ENCODE measurements around the gene MS4A12.
"Not testable (repeated sequence)": the region's sequence is repeated elsewhere in the genome, so short reads cannot be mapped to it uniquely, and the experiment has no call there.

The MS4A12 gene

DNA sequence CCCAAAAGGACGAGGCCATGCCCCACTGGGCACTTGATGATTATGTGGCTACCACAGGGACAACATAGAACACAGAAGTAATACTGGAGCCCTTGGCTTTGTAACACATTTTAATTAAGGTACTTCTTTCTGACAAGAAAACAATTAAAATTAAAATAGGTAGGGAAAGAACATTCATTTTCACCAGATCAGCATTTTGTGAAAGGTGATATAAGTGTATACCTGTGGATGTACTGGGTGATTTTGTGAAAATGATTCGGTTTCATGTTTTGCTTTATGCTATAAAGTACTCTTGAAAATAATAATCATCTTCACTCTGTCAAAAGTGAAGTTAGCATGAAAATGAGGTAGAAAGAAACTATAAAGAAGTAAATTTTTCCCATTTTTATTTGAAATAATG is 876 bp downstream of the MS4A12 start:
- H3K4me3 ChIP-seq (ENCODE audit: low read length), result no peak overlapping the region
- no peak overlapping the region for H3K9ac ChIP-seq (ENCODE audit: low read length)

DNA sequence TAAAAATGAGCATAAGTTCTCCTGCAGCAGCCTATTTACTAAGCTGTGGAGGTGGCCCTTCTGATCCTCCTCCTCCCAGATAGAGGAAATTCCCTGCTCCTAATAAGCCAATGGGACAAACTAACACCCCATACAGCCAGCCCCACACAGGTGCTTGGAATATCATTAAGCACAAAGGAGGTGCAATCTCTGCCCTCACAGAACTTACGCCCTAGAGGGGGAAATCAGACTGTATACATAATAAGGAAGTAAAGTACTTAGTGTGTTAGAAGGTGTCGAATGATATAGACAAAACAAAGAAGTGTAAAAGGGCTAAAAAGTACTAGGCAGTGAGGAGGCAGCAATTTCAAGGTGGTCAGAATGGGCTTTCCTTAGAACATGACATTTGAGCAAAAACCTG is 5.8 kb downstream of the MS4A12 start:
- Histone ChIP-seq H3K27me3 (ENCODE audit: control insufficient read depth, insufficient read depth, low read length) (no peaks in the 10 kb centered on the region), H3K4me1 (ENCODE audit: control insufficient read depth, insufficient read depth, low read length) (no peaks in the 10 kb centered on the region), H3K36me3 (ENCODE audit: control insufficient read depth, insufficient read depth, low read length) (no peaks in the 10 kb centered on the region), H3K4me3 (ENCODE audit: low read length) (no peak overlapping the region), H3K27ac (ENCODE audit: low read depth, low read length) (no peak overlapping the region), H3K9ac (ENCODE audit: low read length) (no peak overlapping the region)

More for the DNA sequence above, 876 bp downstream of the MS4A12 start:
- Histone ChIP-seq H3K4me1 (ENCODE audit: control insufficient read depth, insufficient read depth, low read length) (no peaks in the 10 kb centered on the region), H3K27ac (ENCODE audit: low read depth, low read length) (no peak overlapping the region), H3K27me3 (ENCODE audit: control insufficient read depth, insufficient read depth, low read length) (no peaks in the 10 kb centered on the region), H3K36me3 (ENCODE audit: control insufficient read depth, insufficient read depth, low read length) (no peaks in the 10 kb centered on the region)

DNA sequence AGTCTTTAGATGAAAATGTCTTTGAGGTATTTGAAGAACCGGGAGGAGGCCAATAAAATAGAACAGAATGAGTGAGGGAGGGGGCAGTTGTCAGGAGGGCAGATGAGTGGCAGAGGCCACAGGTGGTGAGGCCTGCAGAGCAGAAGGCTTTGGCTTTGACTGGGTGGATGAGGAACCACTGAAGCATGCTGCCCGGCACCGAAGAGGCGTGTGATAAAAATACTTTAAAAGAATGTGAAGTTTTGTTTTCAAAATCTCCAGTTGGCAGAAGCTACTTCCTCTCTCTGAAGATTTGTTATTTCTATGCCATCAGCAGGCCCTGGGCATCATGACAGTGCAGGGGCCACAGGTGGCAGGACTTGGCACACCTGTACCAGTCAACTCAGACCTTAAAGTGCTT is 6.3 kb downstream of the MS4A12 start:
- Histone ChIP-seq H3K27me3 (ENCODE audit: control insufficient read depth, insufficient read depth, low read length) (no peaks in the 10 kb centered on the region), H3K4me1 (ENCODE audit: control insufficient read depth, insufficient read depth, low read length) (no peaks in the 10 kb centered on the region), H3K4me3 (ENCODE audit: low read length) (no peak overlapping the region), H3K36me3 (ENCODE audit: control insufficient read depth, insufficient read depth, low read length) (no peaks in the 10 kb centered on the region), H3K9ac (ENCODE audit: low read length) (no peak overlapping the region), H3K27ac (ENCODE audit: low read depth, low read length) (no peak overlapping the region)

DNA sequence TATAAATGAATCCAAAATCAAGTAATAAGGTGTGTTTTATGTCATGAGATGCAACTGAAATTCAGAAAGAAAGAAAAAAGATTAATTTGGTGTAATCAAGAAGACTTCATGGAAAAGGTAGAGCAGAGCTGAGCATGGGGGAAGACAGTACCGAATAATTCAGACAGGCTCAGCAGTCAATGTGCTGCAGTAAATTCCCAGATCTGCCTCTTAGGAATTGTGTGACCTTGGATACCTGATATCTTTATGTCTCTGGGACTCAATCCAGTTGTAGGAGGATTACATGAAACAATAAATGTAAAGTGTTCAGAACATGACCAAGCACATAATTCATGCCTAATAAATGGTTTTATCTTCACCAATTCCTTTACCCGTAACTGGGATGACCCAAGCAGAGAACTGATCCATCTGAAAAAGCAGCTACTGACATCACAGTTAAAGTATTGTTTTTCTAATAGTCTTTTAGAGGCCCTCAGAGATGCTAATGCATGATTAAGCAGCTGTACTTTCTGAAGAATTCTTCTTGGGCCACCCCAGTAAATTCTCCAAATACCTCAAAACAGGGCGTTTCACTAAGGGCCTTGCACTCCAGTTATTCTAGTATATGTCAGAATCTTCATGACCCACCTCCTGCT is 7.8 kb downstream of the MS4A12 start:
- Histone ChIP-seq H3K4me3 (ENCODE audit: low read length) (no peak overlapping the region), H3K4me1 (ENCODE audit: control insufficient read depth, insufficient read depth, low read length) (no peaks in the 10 kb centered on the region), H3K27me3 (ENCODE audit: control insufficient read depth, insufficient read depth, low read length) (no peaks in the 10 kb centered on the region), H3K36me3 (ENCODE audit: control insufficient read depth, insufficient read depth, low read length) (no peaks in the 10 kb centered on the region), H3K27ac (ENCODE audit: low read depth, low read length) (no peak overlapping the region), H3K9ac (ENCODE audit: low read length) (no peak overlapping the region)

DNA sequence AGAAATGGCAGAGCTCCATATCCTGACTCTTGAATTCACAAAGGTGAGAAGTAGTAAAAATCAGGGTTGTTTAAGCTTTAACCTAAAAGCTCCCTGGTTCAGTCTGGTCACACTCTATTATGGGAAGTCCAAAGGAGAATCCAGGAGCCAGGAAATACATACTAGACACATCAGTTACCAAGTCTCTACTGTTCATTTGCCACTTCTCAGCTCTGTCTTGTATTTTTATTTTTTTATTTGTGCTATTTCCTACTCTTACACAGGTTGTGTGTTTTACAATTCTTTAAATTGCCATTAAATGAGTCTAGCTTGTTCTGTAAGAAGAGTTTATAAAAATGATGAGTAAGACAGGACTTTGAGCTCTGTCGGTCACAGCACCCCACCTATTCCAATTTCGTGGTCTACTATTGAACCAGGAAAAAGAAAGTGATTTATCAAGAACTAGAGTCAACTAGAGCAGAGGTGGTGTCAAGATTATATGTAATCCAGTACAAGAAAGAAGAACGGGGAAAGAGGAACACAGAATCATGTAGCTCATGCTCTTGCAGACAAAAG is 9.7 kb downstream of the MS4A12 start:
- Histone ChIP-seq H3K36me3 (ENCODE audit: control insufficient read depth, insufficient read depth, low read length) (no peaks in the 10 kb centered on the region), H3K4me3 (ENCODE audit: low read length) (no peak overlapping the region), H3K9ac (ENCODE audit: low read length) (no peak overlapping the region), H3K27ac (ENCODE audit: low read depth, low read length) (no peak overlapping the region), H3K4me1 (ENCODE audit: control insufficient read depth, insufficient read depth, low read length) (no peaks in the 10 kb centered on the region), H3K27me3 (ENCODE audit: control insufficient read depth, insufficient read depth, low read length) (no peaks in the 10 kb centered on the region)

DNA sequence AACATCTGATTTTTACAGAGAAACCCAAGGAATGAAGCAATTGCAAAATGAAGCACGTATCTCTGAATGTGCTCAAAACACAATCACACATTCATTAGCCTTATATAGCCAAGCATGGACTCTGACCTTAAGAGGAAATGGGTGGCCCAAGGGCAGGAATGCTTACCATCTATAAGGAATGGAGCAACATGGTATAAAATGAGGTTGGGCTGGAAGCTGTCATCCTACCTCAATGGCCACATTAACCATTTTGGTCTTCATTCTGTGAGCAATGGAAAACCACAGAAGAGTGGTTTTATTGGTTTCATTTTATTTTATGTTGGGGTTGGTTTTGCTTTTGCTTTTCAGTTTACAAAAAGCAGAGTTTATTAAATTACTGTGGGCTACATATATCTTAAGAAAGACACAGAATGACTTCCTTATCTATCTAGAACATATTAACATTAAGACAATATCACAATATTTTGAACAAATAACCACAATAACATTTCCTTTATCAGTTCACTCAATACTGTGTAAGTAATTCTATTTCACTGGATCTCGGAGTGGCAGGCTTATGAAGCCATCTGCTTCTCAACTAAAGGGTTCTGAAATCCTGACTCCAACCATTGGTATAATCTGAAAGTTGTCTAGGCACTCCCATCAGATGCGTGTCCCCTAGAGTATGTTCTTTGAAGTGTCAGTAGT is 11.8 kb downstream of the MS4A12 start:
- Histone ChIP-seq H3K27me3 (ENCODE audit: control insufficient read depth, insufficient read depth, low read length) (no peaks in the 10 kb centered on the region), H3K27ac (ENCODE audit: low read depth, low read length) (no peak overlapping the region), H3K9ac (ENCODE audit: low read length) (no peak overlapping the region), H3K4me3 (ENCODE audit: low read length) (no peak overlapping the region), H3K4me1 (ENCODE audit: control insufficient read depth, insufficient read depth, low read length) (no peaks in the 10 kb centered on the region), H3K36me3 (ENCODE audit: control insufficient read depth, insufficient read depth, low read length) (no peaks in the 10 kb centered on the region)

DNA sequence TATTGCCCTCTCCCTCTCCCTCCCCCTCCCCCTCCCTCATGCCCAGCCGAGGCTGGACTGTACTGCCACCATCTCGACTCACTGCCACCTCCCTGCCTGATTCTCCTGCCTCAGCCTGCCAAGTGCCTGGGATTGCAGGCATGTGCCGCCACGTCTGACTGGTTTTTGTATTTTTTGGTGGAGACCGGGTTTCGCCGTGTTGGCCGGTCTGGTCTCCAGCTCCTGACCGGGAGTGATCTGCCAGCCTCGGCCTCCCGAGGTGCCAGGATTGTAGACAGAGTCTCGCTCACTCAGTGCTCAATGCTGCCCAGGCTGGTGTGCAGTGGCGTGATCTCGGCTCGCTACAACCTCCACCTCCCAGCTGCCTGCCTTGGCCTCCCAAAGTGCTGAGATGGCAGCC is 17.0 kb downstream of the MS4A12 start:
- not testable (repeated sequence) for H3K27me3 ChIP-seq (ENCODE audit: control insufficient read depth, insufficient read depth, low read length); H3K9ac ChIP-seq (ENCODE audit: low read length); H3K36me3 ChIP-seq (ENCODE audit: control insufficient read depth, insufficient read depth, low read length); H3K4me3 ChIP-seq (ENCODE audit: low read length); H3K4me1 ChIP-seq (ENCODE audit: control insufficient read depth, insufficient read depth, low read length); H3K27ac ChIP-seq (ENCODE audit: low read depth, low read length)

DNA sequence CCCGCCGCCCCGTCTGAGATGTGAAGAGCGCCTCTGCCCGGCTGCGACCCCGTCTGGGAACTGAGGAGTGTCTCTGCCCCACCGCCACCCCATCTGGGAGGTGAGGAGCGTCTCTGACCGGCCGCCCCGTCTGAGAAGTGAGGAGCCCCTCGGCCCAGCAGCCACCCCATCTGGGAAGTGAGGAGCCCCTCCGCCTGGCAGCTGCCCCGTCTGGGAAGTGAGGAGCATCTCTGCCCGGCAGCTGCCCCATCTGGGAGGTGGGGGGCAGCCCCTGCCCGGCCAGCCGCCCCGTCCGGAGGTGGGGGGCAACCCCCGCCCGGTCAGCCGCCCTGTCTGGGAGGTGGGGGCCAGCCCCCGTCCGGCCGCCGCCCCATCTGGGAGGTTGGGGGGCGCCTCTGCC is 17.6 kb downstream of the MS4A12 start:
- not testable (repeated sequence) for H3K4me3 ChIP-seq (ENCODE audit: low read length); H3K4me1 ChIP-seq (ENCODE audit: control insufficient read depth, insufficient read depth, low read length); H3K27ac ChIP-seq (ENCODE audit: low read depth, low read length); H3K9ac ChIP-seq (ENCODE audit: low read length); H3K27me3 ChIP-seq (ENCODE audit: control insufficient read depth, insufficient read depth, low read length); H3K36me3 ChIP-seq (ENCODE audit: control insufficient read depth, insufficient read depth, low read length)

DNA sequence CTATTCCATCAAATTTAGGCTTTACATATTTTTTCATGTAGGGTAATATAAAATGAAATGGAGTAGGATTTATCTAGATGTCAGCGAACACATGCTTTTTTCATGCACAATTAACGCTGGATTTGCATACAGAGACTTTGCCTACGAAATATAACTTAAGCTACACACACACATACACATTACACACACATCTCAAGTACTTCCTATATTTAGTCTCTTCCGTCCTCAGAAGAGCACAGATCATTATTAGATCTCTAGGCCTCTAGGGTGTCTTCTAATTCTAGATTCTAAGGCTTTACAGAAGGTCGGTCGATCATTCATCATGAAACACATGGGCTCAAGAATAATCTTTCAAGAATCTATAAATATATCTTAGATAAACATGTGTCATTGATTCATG is 18.8 kb downstream of the MS4A12 start:
- Histone ChIP-seq H3K4me1 (ENCODE audit: control insufficient read depth, insufficient read depth, low read length) (no peaks in the 10 kb centered on the region), H3K27me3 (ENCODE audit: control insufficient read depth, insufficient read depth, low read length) (no peaks in the 10 kb centered on the region), H3K4me3 (ENCODE audit: low read length) (no peak overlapping the region), H3K9ac (ENCODE audit: low read length) (no peak overlapping the region), H3K27ac (ENCODE audit: low read depth, low read length) (no peak overlapping the region), H3K36me3 (ENCODE audit: control insufficient read depth, insufficient read depth, low read length) (no peaks in the 10 kb centered on the region)

DNA sequence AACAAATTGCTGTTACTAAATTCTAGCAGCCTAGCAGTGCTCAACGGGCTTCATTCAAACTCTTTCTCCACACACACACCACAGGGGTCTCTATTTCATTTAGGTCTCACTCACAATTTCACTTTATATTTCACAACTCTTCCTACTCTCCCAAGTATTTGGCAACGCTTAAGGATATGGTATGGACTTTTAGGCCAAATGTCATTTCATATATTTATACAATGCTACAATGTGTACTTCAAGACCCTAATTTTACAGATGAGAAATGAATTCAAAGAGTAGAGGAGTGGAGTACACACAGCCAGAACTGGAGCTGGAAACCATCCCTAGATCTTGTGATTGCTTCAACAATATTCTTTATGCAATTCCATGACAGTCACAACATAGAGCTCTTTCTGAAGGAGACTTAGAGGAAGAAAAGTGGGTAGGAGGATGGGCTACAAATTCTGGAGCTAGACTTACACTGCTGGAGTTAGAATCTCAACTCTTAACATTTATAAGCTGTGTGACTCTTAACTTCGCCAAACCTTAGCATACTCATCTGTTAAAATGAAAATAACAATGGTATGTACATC is 20.2 kb downstream of the MS4A12 start:
- H3K4me1 ChIP-seq (ENCODE audit: control insufficient read depth, insufficient read depth, low read length), result no peaks in the 10 kb centered on the region
- no peaks in the 10 kb centered on the region for H3K36me3 ChIP-seq (ENCODE audit: control insufficient read depth, insufficient read depth, low read length)
- H3K9ac ChIP-seq (ENCODE audit: low read length), result no peak overlapping the region
- no peak overlapping the region for H3K27ac ChIP-seq (ENCODE audit: low read depth, low read length)
- H3K4me3 ChIP-seq (ENCODE audit: low read length), result no peak overlapping the region
- no peaks in the 10 kb centered on the region for H3K27me3 ChIP-seq (ENCODE audit: control insufficient read depth, insufficient read depth, low read length)

DNA sequence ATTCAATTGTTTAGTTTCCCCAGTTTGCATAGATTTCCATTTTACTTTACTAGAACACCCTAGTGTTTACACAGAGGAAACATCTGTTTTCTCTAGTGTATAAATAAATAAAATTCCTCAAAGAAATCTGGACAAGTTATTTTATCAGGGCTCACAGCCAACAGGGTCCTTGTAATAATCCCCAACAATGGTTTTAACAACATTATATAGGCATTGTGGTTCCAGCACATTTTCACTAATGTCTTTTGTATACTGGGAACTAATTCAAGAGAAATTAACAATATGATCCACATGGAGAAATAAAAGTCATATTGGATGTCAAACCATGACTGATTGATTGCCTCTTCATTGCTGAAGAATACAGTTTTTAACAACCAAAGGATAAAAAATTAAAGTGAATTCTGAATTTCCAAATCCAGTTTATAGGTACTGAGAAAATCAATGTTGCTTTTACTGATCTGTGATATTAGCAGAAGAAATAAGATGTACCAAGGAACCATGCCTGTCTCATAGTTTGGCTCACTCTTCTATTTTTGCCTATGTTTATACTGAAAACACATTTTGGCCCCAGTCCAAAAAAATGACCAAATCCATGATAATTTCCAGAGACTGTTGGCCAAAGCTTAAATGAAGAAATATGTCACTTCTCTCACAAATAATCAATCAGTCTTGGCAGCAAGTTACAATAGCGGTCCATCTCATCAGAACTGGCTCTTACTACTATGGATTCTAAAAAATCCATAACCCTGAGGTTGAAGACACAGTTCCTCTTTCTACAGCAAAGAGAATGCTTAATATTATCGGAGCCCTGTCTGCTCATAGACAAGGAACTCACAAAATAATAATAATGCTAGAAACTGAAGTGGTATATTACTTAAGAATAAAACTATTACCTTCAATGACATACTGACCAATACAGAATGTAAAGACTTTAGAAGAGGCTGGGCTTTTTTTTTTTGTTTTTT is 21.2 kb downstream of the MS4A12 start:
- H3K27ac ChIP-seq (ENCODE audit: low read depth, low read length), result no peak overlapping the region
- H3K9ac ChIP-seq (ENCODE audit: low read length), result no peak overlapping the region
- no peaks in the 10 kb centered on the region for H3K4me1 ChIP-seq (ENCODE audit: control insufficient read depth, insufficient read depth, low read length)
- H3K36me3 ChIP-seq (ENCODE audit: control insufficient read depth, insufficient read depth, low read length), result no peaks in the 10 kb centered on the region
- H3K27me3 ChIP-seq (ENCODE audit: control insufficient read depth, insufficient read depth, low read length), result no peaks in the 10 kb centered on the region
- H3K4me3 ChIP-seq (ENCODE audit: low read length), result no peak overlapping the region

Measured in rectal smooth muscle tissue (tissue), 1 donor.